Measurements from ENCODE around the gene ENPP3.

The ENPP3 gene

DNA sequence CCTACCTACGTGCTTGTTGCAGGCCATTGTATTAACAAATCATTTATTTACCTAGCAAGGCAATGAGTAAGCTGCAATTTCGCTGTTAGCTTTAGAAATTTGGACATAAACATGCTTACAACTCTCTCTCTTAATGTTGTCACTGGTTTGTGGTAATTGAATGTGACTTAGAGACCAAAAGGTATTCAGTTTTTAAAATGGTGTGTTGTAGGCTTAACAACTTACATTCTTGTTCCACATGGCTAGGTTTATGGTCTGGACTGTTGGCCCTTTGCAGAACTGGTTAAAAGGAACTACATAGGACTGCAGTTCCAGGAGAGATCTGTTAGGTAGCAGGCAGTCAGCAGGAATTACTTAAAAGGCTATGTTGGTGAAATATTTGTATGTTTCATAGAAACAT, 84.1 kb downstream of the ENPP3 start:
- Histone ChIP-seq H3K36me3 (no peaks in the 10 kb centered on the region), H3K27ac (no peak overlapping the region), H3K27me3 (no peaks in the 10 kb centered on the region), H3K4me1 (peaks cover 0 to 12% (median 0%) of the 10 kb centered on the region in 10 experiments; a peak in 4 of 20 replicates), H3K4me3 (no peak overlapping the region), H3K9me3 (replicated peaks in 1 of 11) (0 out of 22 replicates have a peak, but pooled peaks cover 0 to under 1% (median 0%) of the 10 kb centered on the region in 11 experiments), H3K4me2 (peak overlapping the region in 2 of 11 experiments; percentile 11 to 17; a peak in 2 of 22 replicates), H4K20me1 (no peaks in the 10 kb centered on the region; a peak in 1 of 22 replicates), H3K9ac (no peak overlapping the region)
- TF ChIP-seq Cebpa-rat (IDR thresholded peaks at IDR 0.05) = no peak

DNA sequence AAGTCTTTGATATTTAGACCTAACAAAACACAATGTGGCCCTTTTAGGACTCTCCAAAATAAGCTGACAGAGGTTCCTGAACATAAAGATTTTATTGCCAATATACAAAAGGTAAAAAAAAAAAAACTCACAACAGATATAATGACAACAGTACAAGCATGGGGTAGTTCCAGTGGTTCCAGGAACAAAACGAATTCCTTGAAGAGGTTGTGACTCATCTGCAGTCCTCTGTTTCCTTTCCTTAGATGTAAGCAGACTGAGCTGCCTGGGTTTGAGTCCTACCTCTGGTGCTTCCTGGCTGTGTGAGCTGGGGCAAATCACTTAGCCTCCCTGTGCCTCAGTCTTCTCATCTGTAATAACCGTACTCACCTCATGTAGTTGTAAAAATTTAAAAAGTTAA, 87.0 kb downstream of the ENPP3 start:
- TF ChIP-seq Cebpa-rat (IDR thresholded peaks at IDR 0.05) = no peak
- peaks cover 0 to 12% (median 0%) of the 10 kb centered on the region in 10 experiments; a peak in 4 of 20 replicates for H3K4me1 ChIP-seq
- no peak overlapping the region for H3K27ac ChIP-seq
- H3K4me2 ChIP-seq = no peak overlapping the region
- H3K36me3 ChIP-seq = no peaks in the 10 kb centered on the region
- no peaks in the 10 kb centered on the region for H3K27me3 ChIP-seq
- H3K9ac ChIP-seq = no peak overlapping the region
- no peak overlapping the region for H3K4me3 ChIP-seq
- peaks cover 0 to 9% (median 0%) of the 10 kb centered on the region in 11 experiments; a peak in 6 of 22 replicates for H3K9me3 ChIP-seq (replicated peaks in 1 of 11)
- H4K20me1 ChIP-seq = no peaks in the 10 kb centered on the region; a peak in 1 of 22 replicates

DNA sequence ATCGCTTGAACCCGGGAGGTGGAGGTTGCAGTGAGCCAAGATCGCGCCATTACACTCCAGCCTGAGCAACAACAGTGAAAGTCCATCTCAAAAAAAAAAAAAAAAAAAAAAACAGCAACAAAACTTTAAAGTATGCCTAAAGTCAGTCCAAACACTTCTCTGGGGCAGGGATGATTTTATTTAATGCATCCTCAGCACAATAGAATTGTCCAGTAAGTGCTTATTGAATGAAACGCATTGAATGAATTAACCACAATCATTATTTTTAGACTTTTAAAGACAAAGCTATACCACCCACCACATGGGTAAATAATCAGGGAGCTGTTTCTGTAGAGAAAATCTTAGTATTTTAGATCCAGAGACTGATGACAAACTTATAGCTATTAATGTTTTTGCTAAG, 90.4 kb downstream of the ENPP3 start:
- H3K4me2 ChIP-seq = no peak overlapping the region
- no peak overlapping the region for H3K4me3 ChIP-seq
- H3K27ac ChIP-seq = no peak overlapping the region
- no peaks in the 10 kb centered on the region for H4K20me1 ChIP-seq
- H3K9ac ChIP-seq = no peak overlapping the region
- peaks cover 0 to 9% (median 0%) of the 10 kb centered on the region in 11 experiments; a peak in 6 of 22 replicates for H3K9me3 ChIP-seq (replicated peaks in 1 of 11)
- TF ChIP-seq Cebpa-rat (IDR thresholded peaks at IDR 0.05) = no peak
- H3K4me1 ChIP-seq = peaks cover 0 to 13% (median 0%) of the 10 kb centered on the region in 10 experiments; a peak in 3 of 20 replicates
- 0 out of 22 replicates have a peak, but pooled peaks cover 0 to 9% (median 0%) of the 10 kb centered on the region in 11 experiments for H3K27me3 ChIP-seq
- H3K36me3 ChIP-seq = no peaks in the 10 kb centered on the region

DNA sequence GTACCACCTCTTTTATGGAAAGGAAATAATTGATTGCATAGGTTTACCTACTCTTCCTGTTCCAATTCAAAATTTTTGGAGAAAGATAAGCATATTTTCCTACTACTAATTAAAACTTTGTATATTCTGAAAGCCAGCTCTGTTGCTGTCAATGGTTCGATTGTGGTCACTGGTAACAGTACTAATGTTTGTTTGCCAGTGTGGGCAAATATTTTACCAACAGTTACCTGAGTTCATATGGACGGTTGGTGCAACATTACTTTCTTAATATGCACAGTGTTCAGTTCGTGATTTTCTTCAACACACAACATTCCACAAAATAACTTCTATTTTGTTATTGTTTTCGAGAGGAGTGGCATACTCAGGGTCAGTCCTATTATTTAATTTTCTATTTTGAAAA, 90.8 kb downstream of the ENPP3 start:
- Histone ChIP-seq H3K9me3 (replicated peaks in 1 of 11) (peaks cover 0 to 9% (median 0%) of the 10 kb centered on the region in 11 experiments; a peak in 6 of 22 replicates), H4K20me1 (no peaks in the 10 kb centered on the region), H3K27ac (no peak overlapping the region), H3K4me3 (no peak overlapping the region), H3K36me3 (no peaks in the 10 kb centered on the region), H3K4me2 (no peak overlapping the region), H3K9ac (no peak overlapping the region), H3K27me3 (0 out of 22 replicates have a peak, but pooled peaks cover 0 to 9% (median 0%) of the 10 kb centered on the region in 11 experiments), H3K4me1 (peaks cover 0 to 13% (median 0%) of the 10 kb centered on the region in 10 experiments; a peak in 3 of 20 replicates)
- no peak for TF ChIP-seq Cebpa-rat (IDR thresholded peaks at IDR 0.05)

DNA sequence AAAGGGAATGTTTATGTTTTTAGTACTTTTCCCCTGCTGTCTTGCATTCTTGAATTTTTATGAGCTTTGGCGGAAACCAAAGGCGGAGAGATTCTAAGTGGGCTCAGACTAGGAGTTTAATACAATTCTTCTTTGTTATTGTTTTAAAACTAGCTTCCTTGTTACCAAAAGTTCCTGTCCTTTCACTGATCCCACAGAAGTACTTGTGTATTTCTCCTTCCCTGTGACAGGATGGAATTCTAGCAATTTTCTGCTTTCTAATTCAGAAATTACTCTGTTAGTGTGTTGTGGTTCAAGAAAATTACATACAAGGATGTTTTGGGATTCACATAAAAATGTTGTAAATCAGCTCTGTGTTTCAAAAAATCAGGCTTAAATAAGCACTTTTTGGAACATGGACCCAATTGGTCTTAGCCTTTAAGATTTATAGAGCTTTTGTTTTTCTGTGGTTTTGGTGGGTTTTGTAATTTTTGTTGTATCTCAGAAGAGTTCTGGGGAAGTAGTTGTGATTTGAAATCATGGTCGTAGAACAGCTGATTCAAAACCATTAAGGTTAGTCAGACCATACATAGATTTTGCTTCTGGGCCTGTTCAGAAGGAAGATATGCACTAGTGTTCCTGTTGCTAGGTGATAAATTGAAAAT, 91.3 kb downstream of the ENPP3 start:
- Histone ChIP-seq H3K9ac (no peak overlapping the region), H3K27me3 (0 out of 22 replicates have a peak, but pooled peaks cover 0 to 9% (median 0%) of the 10 kb centered on the region in 11 experiments), H3K4me2 (no peak overlapping the region), H3K9me3 (replicated peaks in 1 of 11) (peaks cover 0 to 9% (median 0%) of the 10 kb centered on the region in 11 experiments; a peak in 6 of 22 replicates), H4K20me1 (no peaks in the 10 kb centered on the region), H3K27ac (no peak overlapping the region), H3K36me3 (no peaks in the 10 kb centered on the region), H3K4me3 (no peak overlapping the region), H3K4me1 (peaks cover 0 to 17% (median under 1%) of the 10 kb centered on the region in 10 experiments; a peak in 8 of 20 replicates)
- TF ChIP-seq Cebpa-rat (IDR thresholded peaks at IDR 0.05) = no peak

DNA sequence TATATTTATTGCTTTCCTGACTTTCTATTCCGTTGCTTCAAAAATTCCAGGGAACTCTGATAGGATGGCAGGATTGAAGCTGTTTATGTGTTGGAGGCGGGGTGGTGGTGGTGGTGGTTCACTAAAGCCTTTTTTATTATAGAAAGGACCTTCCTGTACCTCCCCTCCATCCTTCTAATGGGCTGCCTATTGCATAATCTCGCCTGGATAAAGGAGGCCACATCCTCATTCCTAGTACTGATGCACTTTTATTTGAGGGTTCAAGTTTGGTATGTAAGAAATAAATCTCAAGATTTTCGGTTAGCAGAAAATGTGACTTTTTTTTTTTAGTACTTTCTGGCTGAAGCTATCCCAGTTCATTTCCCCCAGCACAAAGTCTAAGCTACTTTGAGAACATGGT, 92.4 kb downstream of the ENPP3 start:
- Histone ChIP-seq H3K4me1 (peaks cover 0 to 28% (median 9%) of the 10 kb centered on the region in 10 experiments; a peak in 14 of 20 replicates), H3K36me3 (no peaks in the 10 kb centered on the region), H3K27me3 (0 out of 22 replicates have a peak, but pooled peaks cover 0 to 9% (median 0%) of the 10 kb centered on the region in 11 experiments), H4K20me1 (no peaks in the 10 kb centered on the region), H3K4me2 (no peak overlapping the region), H3K4me3 (no peak overlapping the region), H3K9me3 (replicated peaks in 1 of 11) (peaks cover 0 to 9% (median 0%) of the 10 kb centered on the region in 11 experiments; a peak in 6 of 22 replicates), H3K9ac (no peak overlapping the region), H3K27ac (no peak overlapping the region)
- no peak for TF ChIP-seq Cebpa-rat (IDR thresholded peaks at IDR 0.05)

DNA sequence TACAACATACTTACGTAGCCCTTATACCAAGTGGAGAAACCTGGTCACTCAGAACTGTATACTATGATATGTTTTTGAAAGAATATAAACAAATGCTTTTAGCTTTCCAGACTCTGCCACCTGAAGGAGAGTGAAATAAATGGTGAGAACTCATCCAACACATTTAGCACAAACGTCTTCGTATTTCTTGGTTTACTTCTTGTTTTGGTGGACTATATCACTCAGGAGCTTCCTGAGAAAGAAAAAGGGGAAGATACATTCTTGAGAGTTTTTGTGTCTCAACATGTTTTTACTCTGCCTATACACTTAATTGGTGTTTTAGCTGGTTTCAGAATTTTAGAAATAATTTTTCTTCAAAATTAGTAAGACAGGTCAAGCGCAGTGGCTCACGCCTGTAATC, 93.2 kb downstream of the ENPP3 start:
- peaks cover 0 to 29% (median 9%) of the 10 kb centered on the region in 10 experiments; a peak in 14 of 20 replicates for H3K4me1 ChIP-seq
- 0 out of 22 replicates have a peak, but pooled peaks cover 0 to 9% (median 0%) of the 10 kb centered on the region in 11 experiments for H3K27me3 ChIP-seq
- no peaks in the 10 kb centered on the region for H4K20me1 ChIP-seq
- H3K4me2 ChIP-seq = peak overlapping the region in 2 of 11 experiments; percentile 7 to 31; a peak in 3 of 22 replicates
- H3K27ac ChIP-seq = no peak overlapping the region
- H3K36me3 ChIP-seq = no peaks in the 10 kb centered on the region
- H3K4me3 ChIP-seq = no peak overlapping the region
- peaks cover 0 to 9% (median 0%) of the 10 kb centered on the region in 11 experiments; a peak in 6 of 22 replicates for H3K9me3 ChIP-seq (replicated peaks in 1 of 11)
- H3K9ac ChIP-seq = no peak overlapping the region
- no peak for TF ChIP-seq Cebpa-rat (IDR thresholded peaks at IDR 0.05)

DNA sequence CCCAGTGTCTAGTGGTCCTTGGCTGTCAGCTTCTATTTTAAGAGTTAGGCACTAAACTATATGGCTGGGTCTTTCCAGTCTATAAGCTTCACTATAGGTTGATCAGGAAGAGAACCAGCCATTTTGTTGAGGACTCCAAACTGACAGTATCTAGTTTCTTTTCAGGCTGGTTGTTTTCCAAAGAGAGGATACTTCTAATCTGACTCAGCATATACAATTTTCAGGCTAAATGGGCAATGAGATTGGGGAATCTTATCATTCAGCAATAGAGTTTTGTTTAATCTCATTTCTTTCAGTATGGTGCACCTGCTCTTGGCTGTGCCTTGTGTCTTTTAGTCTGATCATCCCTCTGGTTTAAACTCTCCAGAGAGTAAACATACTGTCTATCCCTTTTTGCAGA, 94.1 kb downstream of the ENPP3 start:
- H3K27me3 ChIP-seq = peaks cover 0 to 13% (median 0%) of the 10 kb centered on the region in 11 experiments; a peak in 3 of 22 replicates

DNA sequence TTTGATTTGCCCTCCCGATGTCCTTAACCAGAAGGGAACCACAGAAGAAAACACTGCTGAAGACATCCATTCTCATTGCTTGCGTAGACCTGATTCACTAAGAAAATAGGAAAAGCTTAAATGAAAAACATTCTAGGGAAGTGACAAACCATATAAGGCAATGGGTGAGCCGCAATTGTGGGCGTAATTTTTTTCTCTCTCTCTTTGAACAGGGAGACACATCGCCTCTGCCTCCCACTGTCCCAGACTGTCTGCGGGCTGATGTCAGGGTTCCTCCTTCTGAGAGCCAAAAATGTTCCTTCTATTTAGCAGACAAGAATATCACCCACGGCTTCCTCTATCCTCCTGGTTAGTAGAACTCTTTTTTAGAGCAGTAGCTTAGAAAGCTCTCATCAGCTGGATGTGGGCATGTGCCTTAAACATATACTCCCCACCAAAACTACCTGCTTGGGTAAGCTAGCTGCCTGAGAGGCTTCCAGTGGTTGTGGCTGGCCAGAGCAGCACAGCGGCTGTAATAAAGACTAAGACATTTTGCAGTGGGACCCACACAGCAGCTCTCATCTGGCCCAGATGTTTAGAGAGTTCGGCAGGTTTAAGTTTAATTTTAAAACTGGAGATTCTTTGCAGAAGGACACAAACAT, 96.4 kb downstream of the ENPP3 start:
- no peak overlapping the region for H3K4me3 ChIP-seq
- peak overlapping the region in 4 of 11 experiments; percentile 1 to 64 (median 51); a peak in 5 of 22 replicates for H3K4me2 ChIP-seq
- no peak overlapping the region for H3K9ac ChIP-seq
- no peaks in the 10 kb centered on the region; a peak in 1 of 22 replicates for H3K9me3 ChIP-seq (replicated peaks in 1 of 11)
- H3K36me3 ChIP-seq = no peaks in the 10 kb centered on the region
- no peaks in the 10 kb centered on the region for H4K20me1 ChIP-seq
- peaks cover 0 to 31% (median 0%) of the 10 kb centered on the region in 11 experiments; a peak in 4 of 22 replicates for H3K27me3 ChIP-seq
- H3K4me1 ChIP-seq = peaks cover 0 to 29% (median 9%) of the 10 kb centered on the region in 10 experiments; a peak in 14 of 20 replicates
- no peak for TF ChIP-seq Cebpa-rat (IDR thresholded peaks at IDR 0.05)
- no peak overlapping the region for H3K27ac ChIP-seq

More for the DNA sequence above, 94.1 kb downstream of the ENPP3 start:
- H3K9me3 ChIP-seq (replicated peaks in 1 of 11) = peaks cover 0 to 7% (median 0%) of the 10 kb centered on the region in 11 experiments; a peak in 6 of 22 replicates
- no peak overlapping the region for H3K4me3 ChIP-seq
- TF ChIP-seq Cebpa-rat (IDR thresholded peaks at IDR 0.05) = no peak
- peaks cover 0 to 29% (median 9%) of the 10 kb centered on the region in 10 experiments; a peak in 14 of 20 replicates for H3K4me1 ChIP-seq
- no peak overlapping the region for H3K27ac ChIP-seq
- no peak overlapping the region for H3K4me2 ChIP-seq
- H3K9ac ChIP-seq = no peak overlapping the region
- H4K20me1 ChIP-seq = no peaks in the 10 kb centered on the region
- H3K36me3 ChIP-seq = no peaks in the 10 kb centered on the region

All from BLaER1 treated with 17β-estradiol and CSF1 and Interleukin-3, amounts not matched to agents 10 nM and 100 nM (cell line).